ENCODE results near the gene TPCN2.
A peak's percentile ranks its signal among the peaks of the same experiment; 100 is the strongest.

TPCN2 gene

GRCh38 chr11:69079661-69080256 is 31.0 kb downstream of the TPCN2 start:
- H3K27me3 Mint-ChIP-seq = no peaks in the 10 kb centered on the region
- no peak for DNase-seq
- H3K4me1 Mint-ChIP-seq (ENCODE audit: low read depth) = peaks cover 12% of the 10 kb centered on the region
- H3K36me3 Mint-ChIP-seq (ENCODE audit: low read depth) = peaks cover 24% of the 10 kb centered on the region
- no peak overlapping the region for H3K27ac Mint-ChIP-seq
- no peak overlapping the region for H3K4me3 Mint-ChIP-seq
- H3K9me3 Mint-ChIP-seq = no peaks in the 10 kb centered on the region

- Mint-ChIP-seq H3K36me3 (ENCODE audit: low read depth) (peaks cover 24% of the 10 kb centered on the region), H3K27ac (peak overlapping the region; percentile 83), H3K9me3 (no peaks in the 10 kb centered on the region), H3K4me3 (no peak overlapping the region), H3K4me1 (ENCODE audit: low read depth) (peaks cover 12% of the 10 kb centered on the region), H3K27me3 (no peaks in the 10 kb centered on the region)
- peak; percentile 44 for DNase-seq
Measured at GRCh38 chr11:69080257-69080995, 31.7 kb downstream of the TPCN2 start.

- H3K36me3 Mint-ChIP-seq (ENCODE audit: low read depth) = peaks cover 22% of the 10 kb centered on the region
- H3K4me1 Mint-ChIP-seq (ENCODE audit: low read depth) = peaks cover 10% of the 10 kb centered on the region
- H3K4me3 Mint-ChIP-seq = no peak overlapping the region
- no peaks in the 10 kb centered on the region for H3K9me3 Mint-ChIP-seq
- no peaks in the 10 kb centered on the region for H3K27me3 Mint-ChIP-seq
- no peak for DNase-seq
- H3K27ac Mint-ChIP-seq = no peak overlapping the region
Measured at GRCh38 chr11:69081180-69081579, 32.4 kb downstream of the TPCN2 start.

- H3K4me1 Mint-ChIP-seq (ENCODE audit: low read depth) = peaks cover 10% of the 10 kb centered on the region
- no peak overlapping the region for H3K4me3 Mint-ChIP-seq
- H3K27me3 Mint-ChIP-seq = no peaks in the 10 kb centered on the region
- DNase-seq = no peak
- H3K36me3 Mint-ChIP-seq (ENCODE audit: low read depth) = peaks cover 30% of the 10 kb centered on the region
- H3K27ac Mint-ChIP-seq = no peak overlapping the region
- H3K9me3 Mint-ChIP-seq = no peaks in the 10 kb centered on the region
Measured at GRCh38 chr11:69083531-69084247, 35.0 kb downstream of the TPCN2 start.

- Mint-ChIP-seq H3K27me3 (no peaks in the 10 kb centered on the region), H3K4me1 (ENCODE audit: low read depth) (peaks cover 10% of the 10 kb centered on the region), H3K4me3 (no peak overlapping the region), H3K27ac (no peak overlapping the region), H3K36me3 (ENCODE audit: low read depth) (peaks cover 27% of the 10 kb centered on the region), H3K9me3 (no peaks in the 10 kb centered on the region)
- no peak for DNase-seq
Measured at GRCh38 chr11:69084371-69084770, 35.6 kb downstream of the TPCN2 start.

GRCh38 chr11:69085490-69086095 is 36.9 kb downstream of the TPCN2 start:
- peaks cover 29% of the 10 kb centered on the region for H3K36me3 Mint-ChIP-seq (ENCODE audit: low read depth)
- H3K27me3 Mint-ChIP-seq = no peaks in the 10 kb centered on the region
- no peak overlapping the region for H3K4me3 Mint-ChIP-seq
- no peaks in the 10 kb centered on the region for H3K9me3 Mint-ChIP-seq
- H3K27ac Mint-ChIP-seq = no peak overlapping the region
- DNase-seq = no peak
- peaks cover 3% of the 10 kb centered on the region for H3K4me1 Mint-ChIP-seq (ENCODE audit: low read depth)

GRCh38 chr11:69086152-69087132 is 37.7 kb downstream of the TPCN2 start:
- H3K27me3 Mint-ChIP-seq = no peaks in the 10 kb centered on the region
- H3K36me3 Mint-ChIP-seq (ENCODE audit: low read depth) = peaks cover 27% of the 10 kb centered on the region
- DNase-seq = no peak
- no peak overlapping the region for H3K4me3 Mint-ChIP-seq
- no peaks in the 10 kb centered on the region for H3K4me1 Mint-ChIP-seq (ENCODE audit: low read depth)
- H3K9me3 Mint-ChIP-seq = no peaks in the 10 kb centered on the region
- no peak overlapping the region for H3K27ac Mint-ChIP-seq

- no peaks in the 10 kb centered on the region for H3K4me1 Mint-ChIP-seq (ENCODE audit: low read depth)
- H3K36me3 Mint-ChIP-seq (ENCODE audit: low read depth) = peaks cover 20% of the 10 kb centered on the region
- H3K4me3 Mint-ChIP-seq = no peak overlapping the region
- DNase-seq = no peak
- H3K27me3 Mint-ChIP-seq = no peaks in the 10 kb centered on the region
- no peaks in the 10 kb centered on the region for H3K9me3 Mint-ChIP-seq
- H3K27ac Mint-ChIP-seq = no peak overlapping the region
Measured at GRCh38 chr11:69087133-69087524, 38.4 kb downstream of the TPCN2 start.

GRCh38 chr11:69087811-69088210 is 39.1 kb downstream of the TPCN2 start:
- DNase-seq = no peak
- Mint-ChIP-seq H3K9me3 (no peaks in the 10 kb centered on the region), H3K4me3 (no peak overlapping the region), H3K27me3 (no peaks in the 10 kb centered on the region), H3K36me3 (ENCODE audit: low read depth) (peaks cover 17% of the 10 kb centered on the region), H3K27ac (no peak overlapping the region), H3K4me1 (ENCODE audit: low read depth) (no peaks in the 10 kb centered on the region)

- Mint-ChIP-seq H3K9me3 (no peaks in the 10 kb centered on the region), H3K27me3 (no peaks in the 10 kb centered on the region), H3K27ac (no peak overlapping the region), H3K36me3 (ENCODE audit: low read depth) (peaks cover 12% of the 10 kb centered on the region), H3K4me1 (ENCODE audit: low read depth) (no peaks in the 10 kb centered on the region), H3K4me3 (no peak overlapping the region)
- peak; percentile 70 for DNase-seq
Measured at GRCh38 chr11:69088676-69089146, 40.0 kb downstream of the TPCN2 start.

- H3K36me3 Mint-ChIP-seq (ENCODE audit: low read depth) = peaks cover 12% of the 10 kb centered on the region
- no peak overlapping the region for H3K4me3 Mint-ChIP-seq
- DNase-seq = no peak
- H3K9me3 Mint-ChIP-seq = no peaks in the 10 kb centered on the region
- H3K4me1 Mint-ChIP-seq (ENCODE audit: low read depth) = no peaks in the 10 kb centered on the region
- no peaks in the 10 kb centered on the region for H3K27me3 Mint-ChIP-seq
- H3K27ac Mint-ChIP-seq = no peak overlapping the region
Measured at GRCh38 chr11:69089258-69089657, 40.5 kb downstream of the TPCN2 start.

- Mint-ChIP-seq H3K4me3 (no peak overlapping the region), H3K36me3 (ENCODE audit: low read depth) (peaks cover 9% of the 10 kb centered on the region), H3K9me3 (no peaks in the 10 kb centered on the region), H3K4me1 (ENCODE audit: low read depth) (no peaks in the 10 kb centered on the region), H3K27ac (no peak overlapping the region), H3K27me3 (no peaks in the 10 kb centered on the region)
- DNase-seq = no peak
Measured at GRCh38 chr11:69091638-69092165, 43.0 kb downstream of the TPCN2 start.

- peaks cover 8% of the 10 kb centered on the region for H3K36me3 Mint-ChIP-seq (ENCODE audit: low read depth)
- no peak overlapping the region for H3K4me3 Mint-ChIP-seq
- no peak for DNase-seq
- H3K27me3 Mint-ChIP-seq = no peaks in the 10 kb centered on the region
- no peaks in the 10 kb centered on the region for H3K9me3 Mint-ChIP-seq
- H3K4me1 Mint-ChIP-seq (ENCODE audit: low read depth) = no peaks in the 10 kb centered on the region
- H3K27ac Mint-ChIP-seq = no peak overlapping the region
Measured at GRCh38 chr11:69092263-69092662, 43.5 kb downstream of the TPCN2 start.

Measured in activated T-cell treated with anti-CD3 and anti-CD28 coated beads, Interleukin-2, amount 50 U/mL, for 24 hours (primary cell).